Measurements from ENCODE around the gene UGCG. TPM values are rescaled to one million over a fixed set of nuclear protein-coding genes. Genes with fewer than 3 reads are reported as not detected.
"Not testable (repeated sequence)": the region's sequence is repeated elsewhere in the genome, so short reads cannot be mapped to it uniquely, and the experiment has no call there.

UGCG gene
- total RNA-seq, 1 experiment from 2014 or later: 250 TPM

GRCh38 chr9:111919875-111920274, 23.3 kb downstream of the UGCG start:
- DNase-seq (ENCODE audit: low read depth): no peak

- no peak for DNase-seq (ENCODE audit: low read depth)
These were observed 23.9 kb downstream of the UGCG start for GRCh38 chr9:111920531-111920930.

- DNase-seq (ENCODE audit: low read depth): no peak
These were observed 25.9 kb downstream of the UGCG start for GRCh38 chr9:111922324-111923013.

GRCh38 chr9:111924281-111924680, 27.7 kb downstream of the UGCG start:
- no peak for DNase-seq (ENCODE audit: low read depth)

- DNase-seq (ENCODE audit: low read depth): no peak
These were observed 28.6 kb downstream of the UGCG start for GRCh38 chr9:111925017-111925770.

- DNase-seq (ENCODE audit: low read depth): no peak
These were observed 29.2 kb downstream of the UGCG start for GRCh38 chr9:111925784-111926183.

GRCh38 chr9:111926421-111926875, 29.8 kb downstream of the UGCG start:
- DNase-seq (ENCODE audit: low read depth): no peak

GRCh38 chr9:111928359-111928720, 31.7 kb downstream of the UGCG start:
- no peak for DNase-seq (ENCODE audit: low read depth)

GRCh38 chr9:111934747-111935146, 38.1 kb downstream of the UGCG start:
- DNase-seq (ENCODE audit: low read depth): no peak

- no peak for DNase-seq (ENCODE audit: low read depth)
These were observed 39.8 kb downstream of the UGCG start for GRCh38 chr9:111936391-111936790.

- no peak for DNase-seq (ENCODE audit: low read depth)
These were observed 40.7 kb downstream of the UGCG start for GRCh38 chr9:111937301-111937700.

- DNase-seq (ENCODE audit: low read depth): peak; percentile 87
These were observed 41.3 kb downstream of the UGCG start for GRCh38 chr9:111937781-111938426.

GRCh38 chr9:111938427-111938800, 41.8 kb downstream of the UGCG start:
- DNase-seq (ENCODE audit: low read depth): no peak

GRCh38 chr9:111939322-111939721, 42.7 kb downstream of the UGCG start:
- no peak for DNase-seq (ENCODE audit: low read depth)

- peak; percentile 85 for DNase-seq (ENCODE audit: low read depth)
These were observed 44.1 kb downstream of the UGCG start for GRCh38 chr9:111940697-111941096.

- DNase-seq (ENCODE audit: low read depth): no peak
These were observed 46.6 kb downstream of the UGCG start for GRCh38 chr9:111943200-111943599.

- DNase-seq (ENCODE audit: low read depth): no peak
These were observed 47.1 kb downstream of the UGCG start for GRCh38 chr9:111943746-111944145.

GRCh38 chr9:111944241-111944866, 47.7 kb downstream of the UGCG start:
- DNase-seq (ENCODE audit: low read depth): peak; percentile 55

GRCh38 chr9:111945216-111945615, 48.6 kb downstream of the UGCG start:
- DNase-seq (ENCODE audit: low read depth): peak; percentile 82

- not testable (repeated sequence) for DNase-seq (ENCODE audit: low read depth)
These were observed 51.5 kb downstream of the UGCG start for GRCh38 chr9:111948109-111948508.

GRCh38 chr9:111948951-111949350, 52.3 kb downstream of the UGCG start:
- DNase-seq (ENCODE audit: low read depth): peak; percentile 45

GRCh38 chr9:111949919-111950318, 53.3 kb downstream of the UGCG start:
- DNase-seq (ENCODE audit: low read depth): peak; percentile 76
